PC-3 (cell line): ENCODE results near the gene CCDC83. TPM values are rescaled to one million over a fixed set of nuclear protein-coding genes. Genes with fewer than 3 reads are reported as not detected.

ENCODE experiments used
- ATAC-seq: fragments of 200-7000 bp; cut with Tn5 transposase; 2 replicates; pipeline ENCODE4 v1.9.1; 2020; ENCODE audit warnings: mild to moderate bottlenecking, moderate library complexity
- BruUV-seq: library from RNA; stranded (reverse); fragments of 400-500 nt; replicated peaks from 2 replicates; lab custom pipeline; 2021; lab: Mats Ljungman, UMichigan
- CTCF ChIA-PET: fragments of 300-600 bp; sonication (Branson Sonifier 250); formaldehyde crosslinking; loops from one replicate; lab custom pipeline; 2022; ENCODE audit warnings: antibody characterized with exemption; lab: Charles Lee
- POLR2A ChIA-PET: fragments of 300-600 bp; sonication (Branson Sonifier 250); formaldehyde crosslinking; loops from one replicate; lab custom pipeline; 2022; ENCODE audit warnings: antibody characterized with exemption; ENCODE audit not compliant: unreplicated experiment; lab: Charles Lee
- DNase-seq: peaks from one replicate; pipeline ENCODE4 v3.0.0-alpha.2; 2015
- H2AFZ ChIP-seq: fragments of 300-600 bp; sonication (generic); 2 replicates; pipeline ENCODE4 v1.6.0; 2016; ENCODE audit warnings: antibody characterized with exemption, low read length
- H3F3A ChIP-seq: fragments of 300-600 bp; sonication (generic); one replicate; pipeline ENCODE4 v1.6.0; 2017; ENCODE audit warnings: antibody characterized with exemption, low read length, control low read depth, mild to moderate bottlenecking; ENCODE audit not compliant: unreplicated experiment
- H3K27ac ChIP-seq: fragments of 300-600 bp; sonication (generic); 2 replicates; pipeline ENCODE4 v1.5.1; 2016; ENCODE audit warnings: mild to moderate bottlenecking, low read length
- H3K27me3 ChIP-seq: fragments of 300-600 bp; sonication (generic); 2 replicates; pipeline ENCODE4 v1.6.1; 2016; ENCODE audit warnings: low read length, mixed read lengths
- H3K36me3 ChIP-seq: fragments of 300-600 bp; sonication (generic); 2 replicates; pipeline ENCODE4 v1.6.1; 2016; ENCODE audit warnings: low read depth, mixed run types, low read length, mixed read lengths
- H3K4me1 ChIP-seq: fragments of 300-600 bp; sonication (generic); 2 replicates; pipeline ENCODE4 v1.5.1; 2016; ENCODE audit warnings: low read length; ENCODE audit not compliant: insufficient read depth
- H3K4me2 ChIP-seq: fragments of 300-600 bp; sonication (generic); 2 replicates; pipeline ENCODE4 v1.6.0; 2016; ENCODE audit warnings: low read length
- H3K4me3 ChIP-seq: fragments of 300-600 bp; sonication (generic); 2 replicates; pipeline ENCODE4 v1.5.1; 2016; ENCODE audit warnings: mild to moderate bottlenecking, low read length, mixed read lengths
- H3K79me2 ChIP-seq: fragments of 300-600 bp; sonication (generic); 2 replicates; pipeline ENCODE4 v1.6.1; 2017; ENCODE audit warnings: low read length, mixed read lengths
- H3K9ac ChIP-seq: fragments of 300-600 bp; sonication (generic); 2 replicates; pipeline ENCODE4 v1.6.0; 2016; ENCODE audit warnings: mild to moderate bottlenecking, low read length
- H3K9me2 ChIP-seq: fragments of 300-600 bp; sonication (generic); replicated peaks from 2 replicates; pipeline ENCODE4 v1.6.1; 2016; ENCODE audit warnings: mixed run types, low read length, mixed read lengths
- H3K9me3 ChIP-seq: fragments of 300-600 bp; sonication (generic); 2 replicates; pipeline ENCODE4 v1.6.1; 2016; ENCODE audit warnings: low read length, mixed read lengths
- H4K20me1 ChIP-seq: fragments of 300-600 bp; sonication (generic); 2 replicates; pipeline ENCODE4 v1.6.1; 2016; ENCODE audit warnings: low read length, mixed read lengths
- CTCF ChIP-seq: fragments of 300-600 bp; sonication (generic); conservative IDR thresholded peaks from 2 replicates; pipeline ENCODE4 v1.5.1; 2017; ENCODE audit warnings: antibody characterized with exemption, low read depth, mild to moderate bottlenecking, low read length
- EZH2 ChIP-seq: fragments of 300-600 bp; sonication (generic); IDR thresholded peaks from one replicate; pipeline ENCODE4 v1.6.1; 2017; ENCODE audit warnings: antibody characterized with exemption, mild to moderate bottlenecking, low read length; ENCODE audit not compliant: unreplicated experiment
- EZH2phosphoT487 ChIP-seq: fragments of 300-600 bp; sonication (generic); IDR thresholded peaks from 2 replicates; pipeline ENCODE4 v1.6.1; 2018; ENCODE audit warnings: mild to moderate bottlenecking, antibody characterized with exemption, low read length, borderline replicate concordance
- intact Hi-C: fragments of 100-400 bp; cut with micrococcal nuclease; formaldehyde crosslinking; loops from 2 replicates; pipeline ENCODE4 v1.9.0; 2023
- total RNA-seq: library from RNA; depleted of rRNA; stranded (reverse); fragments of >200 nt; gene quantifications from 2 replicates; pipeline ENCODE4 v1.2.3, GENCODE V29; 2014

Gene CCDC83
- total RNA-seq, 1 experiment from 2014 or later, result 0.22 TPM

- ChIA-PET POLR2A (interaction anchor here (0.6 kb wide), 1 partner anchor 20 kb away, joined by 6 read pairs; no protein-coding TSS in a partner anchor), CTCF (interaction anchor here (1.4 kb wide), 1 partner anchor 145 kb away, joined by 3 read pairs; the partner anchor contains the start of gene CREBZF)
- no peaks in the 10 kb centered on the region for H3K9me3 ChIP-seq
- H3K4me1 ChIP-seq, result peaks cover 55% of the 10 kb centered on the region
- peak overlapping the region; percentile 66 for H3K9ac ChIP-seq
- intact Hi-C loops, result loop anchor here (2.0 to 5.0 kb wide), 2 partner anchors 18 to 37 kb away; no protein-coding TSS in a partner anchor
- no peaks in the 10 kb centered on the region for H3K9me2 ChIP-seq
- H3F3A ChIP-seq, result peaks cover 14% of the 10 kb centered on the region
- peak overlapping the region; percentile 95 for H2AFZ ChIP-seq
- no peaks in the 10 kb centered on the region for H4K20me1 ChIP-seq
- H3K36me3 ChIP-seq, result no peaks in the 10 kb centered on the region
- H3K79me2 ChIP-seq, result peaks cover 46% of the 10 kb centered on the region
- ATAC-seq (no peak), DNase-seq (no peak)
- H3K4me2 ChIP-seq, result peak overlapping the region; percentile 97
- H3K4me3 ChIP-seq, result peak overlapping the region; percentile 77
- peak overlapping the region; percentile 20 for H3K27ac ChIP-seq
- BruUV-seq, result TSS peak; percentile 44
- TF ChIP-seq EZH2 (no peak), CTCF (no peak), EZH2phosphoT487 (no peak)
- H3K27me3 ChIP-seq, result no peaks in the 10 kb centered on the region
Observed at GRCh38 chr11:85810521-85810870, 44.7 kb upstream of the CCDC83 start.

GRCh38 chr11:85810871-85811611 is 44.1 kb upstream of the CCDC83 start, which contains the start of gene SYTL2:
Gene SYTL2, minus strand, starts transcription at chr11:85811141. Its CDS starts 53,416 bp downstream, at chr11:85757725.
- Histone ChIP-seq H3K9ac (peak within 1 kb of the TSS; percentile 66), H3K4me1 (peaks cover 61% of the 10 kb centered on the region), H3K27me3 (no peaks in the 10 kb centered on the region), H3K9me2 (no peaks in the 10 kb centered on the region), H3K4me2 (peak within 1 kb of the TSS; percentile 97), H3K79me2 (peaks cover 43% of the 10 kb centered on the region), H3K27ac (peak within 1 kb of the TSS; percentile 20), H2AFZ (peak within 1 kb of the TSS; percentile 95), H3K9me3 (no peaks in the 10 kb centered on the region), H4K20me1 (no peaks in the 10 kb centered on the region), H3K36me3 (no peaks in the 10 kb centered on the region), H3F3A (peaks cover 17% of the 10 kb centered on the region), H3K4me3 (peak within 1 kb of the TSS; percentile 77)
- ChIA-PET POLR2A (interaction anchor here (0.6 kb wide), 1 partner anchor 21 kb away, joined by 6 read pairs; no protein-coding TSS in a partner anchor), CTCF (no interaction called here)
- ATAC-seq, result peak; percentile 67
- TF ChIP-seq EZH2phosphoT487 (no peak), CTCF (no peak), EZH2 (no peak)
- intact Hi-C loops, result loop anchor here (2.0 to 5.0 kb wide), 2 partner anchors 18 to 36 kb away; no protein-coding TSS in a partner anchor
- peak; percentile 85 for DNase-seq
- no TSS peak for BruUV-seq

- peaks cover 37% of the 10 kb centered on the region for H3K79me2 ChIP-seq
- no peak for ATAC-seq
- peak overlapping the region; percentile 18 for H3K27ac ChIP-seq
Observed at GRCh38 chr11:85811624-85812023, 43.6 kb upstream of the CCDC83 start.

More at GRCh38 chr11:85811624-85812023, 43.6 kb upstream of the CCDC83 start:
- CTCF ChIA-PET, result no interaction called here
- intact Hi-C loops, result loop anchor here (2.0 to 5.0 kb wide), 2 partner anchors 17 to 36 kb away; no protein-coding TSS in a partner anchor
- no peaks in the 10 kb centered on the region for H3K27me3 ChIP-seq
- POLR2A ChIA-PET, result no interaction called here
- DNase-seq, result no peak
- no peaks in the 10 kb centered on the region for H3K9me2 ChIP-seq
- BruUV-seq, result no TSS peak
- peaks cover 22% of the 10 kb centered on the region for H3F3A ChIP-seq
- no peaks in the 10 kb centered on the region for H3K36me3 ChIP-seq
- TF ChIP-seq CTCF (no peak), EZH2 (no peak), EZH2phosphoT487 (no peak)
- peak overlapping the region; percentile 66 for H3K9ac ChIP-seq
- peak overlapping the region; percentile 95 for H2AFZ ChIP-seq
- peak overlapping the region; percentile 77 for H3K4me3 ChIP-seq
- H3K4me1 ChIP-seq, result peaks cover 66% of the 10 kb centered on the region
- no peaks in the 10 kb centered on the region for H4K20me1 ChIP-seq
- peak overlapping the region; percentile 97 for H3K4me2 ChIP-seq
- H3K9me3 ChIP-seq, result no peaks in the 10 kb centered on the region
